ENCODE data around the gene TMEM181.

DNA sequence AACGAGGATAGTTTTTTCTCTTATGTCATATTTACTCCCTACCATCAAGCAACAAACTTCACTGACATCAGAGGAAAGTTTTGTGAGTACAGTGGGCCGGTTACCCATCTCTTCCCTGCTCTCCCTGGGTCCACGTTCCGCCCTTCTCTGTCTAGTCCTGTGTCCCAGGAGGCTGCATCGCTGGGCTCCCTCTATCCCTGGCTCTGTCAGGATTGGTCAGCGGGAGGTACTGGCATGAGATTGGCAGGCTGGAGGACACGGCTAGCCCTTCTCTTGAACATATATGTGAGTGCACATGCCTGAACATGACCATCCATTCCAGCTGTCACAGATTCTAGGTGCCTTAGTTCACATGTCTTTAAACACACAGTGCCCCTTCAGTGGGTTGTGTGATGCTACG lies 30.3 kb upstream of the TMEM181 start:
- TF ChIP-seq, protein P1, sequence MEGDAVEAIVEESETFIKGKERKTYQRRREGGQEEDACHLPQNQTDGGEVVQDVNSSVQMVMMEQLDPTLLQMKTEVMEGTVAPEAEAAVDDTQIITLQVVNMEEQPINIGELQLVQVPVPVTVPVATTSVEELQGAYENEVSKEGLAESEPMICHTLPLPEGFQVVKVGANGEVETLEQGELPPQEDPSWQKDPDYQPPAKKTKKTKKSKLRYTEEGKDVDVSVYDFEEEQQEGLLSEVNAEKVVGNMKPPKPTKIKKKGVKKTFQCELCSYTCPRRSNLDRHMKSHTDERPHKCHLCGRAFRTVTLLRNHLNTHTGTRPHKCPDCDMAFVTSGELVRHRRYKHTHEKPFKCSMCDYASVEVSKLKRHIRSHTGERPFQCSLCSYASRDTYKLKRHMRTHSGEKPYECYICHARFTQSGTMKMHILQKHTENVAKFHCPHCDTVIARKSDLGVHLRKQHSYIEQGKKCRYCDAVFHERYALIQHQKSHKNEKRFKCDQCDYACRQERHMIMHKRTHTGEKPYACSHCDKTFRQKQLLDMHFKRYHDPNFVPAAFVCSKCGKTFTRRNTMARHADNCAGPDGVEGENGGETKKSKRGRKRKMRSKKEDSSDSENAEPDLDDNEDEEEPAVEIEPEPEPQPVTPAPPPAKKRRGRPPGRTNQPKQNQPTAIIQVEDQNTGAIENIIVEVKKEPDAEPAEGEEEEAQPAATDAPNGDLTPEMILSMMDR (IDR thresholded peaks at IDR 0.05): no peak
- TF ChIP-seq POLR2A (IDR thresholded peaks at IDR 0.05): no peak

Data from adrenal gland (tissue), 5 donors.